HepG2 (cell line): Measurements from ENCODE around the gene PLXNB2. TPM values are rescaled to one million over a fixed set of nuclear protein-coding genes. Genes with fewer than 3 reads are reported as not detected.
A peak's percentile ranks its signal among the peaks of the same experiment; 100 is the strongest.

Source experiments
- ATAC-seq: fragments of 200-7000 bp; cut with Tn5 transposase; 3 replicates; pipeline ENCODE4 v1.9.1; 2020; ENCODE audit warnings: mild to moderate bottlenecking, moderate library complexity
- BruUV-seq: library from RNA; stranded (reverse); fragments of 400-500 nt; replicated peaks from 2 replicates; lab custom pipeline; 2021; lab: Mats Ljungman, UMichigan
- CTCF ChIA-PET: fragments of 300-600 bp; formaldehyde crosslinking; extraction: SDS; loops from one replicate; lab custom pipeline; 2021; ENCODE audit warnings: low total read pairs, inconsistent platforms, low intra/inter-chr PET ratio; lab: Yijun Ruan, JAX
- POLR2A ChIA-PET: fragments of 350-600 bp; sonication (Branson Sonifier 250); formaldehyde crosslinking; loops from one replicate; lab custom pipeline; 2020; ENCODE audit warnings: antibody characterized with exemption, inconsistent platforms; lab: Yijun Ruan, JAX
- DNase-seq: peaks from one replicate; pipeline ENCODE4 v3.0.0-alpha.2; 2015; ENCODE audit warnings: low spot score
- FAIRE-seq: peaks from 3 replicates; lab custom pipeline; 2011; peaks lifted over from hg19 to GRCh38; lab: Jason Lieb, UNC
- H2AFZ ChIP-seq: one replicate; pipeline ENCODE4 v1.6.1; 2011; ENCODE audit warnings: low read length, inconsistent platforms
- H3K27ac ChIP-seq: fragments of 300-600 bp; 3 replicates; pipeline ENCODE4 v1.8.0; 2011; ENCODE audit warnings: mixed run types, mild to moderate bottlenecking, mixed read lengths, low read length, inconsistent platforms; ENCODE audit not compliant: insufficient read depth; ENCODE audit errors: extremely low read length
- H3K27me3 ChIP-seq, 2 experiments: fragments of 200-600 bp in 1 of 2; 2 replicates in 1 of 2; 3 replicates in 1 of 2; pipeline versions ENCODE4 v1.6.0 to v1.8.0; 2011; ENCODE audit warnings: low read length in 2 of 2, mild to moderate bottlenecking in 2 of 2, moderate library complexity in 2 of 2, inconsistent platforms in 1 of 2; ENCODE audit not compliant: insufficient read depth in 2 of 2, control insufficient read depth in 1 of 2
- H3K36me3 ChIP-seq, 2 experiments: fragments of 200-600 bp in 1 of 2; replicated peaks in 1 of 2; 2 replicates in 1 of 2; 3 replicates in 1 of 2; pipeline versions ENCODE4 v1.5.1 to v1.8.0; 2011; ENCODE audit warnings: low read length in 2 of 2, inconsistent platforms in 1 of 2; ENCODE audit not compliant: insufficient read depth in 2 of 2, control insufficient read depth in 1 of 2
- H3K4me1 ChIP-seq: 2 replicates; pipeline ENCODE4 v1.5.1; 2012; ENCODE audit warnings: low read length, inconsistent platforms; ENCODE audit not compliant: insufficient read depth
- H3K4me2 ChIP-seq: 2 replicates; pipeline ENCODE4 v1.6.0; 2011; ENCODE audit warnings: low read depth, low read length, inconsistent platforms
- H3K4me3 ChIP-seq, 3 experiments: fragments of 200-600 bp in 1 of 3; sonication (generic), shearing (Covaris generic) in 1 of 3; replicated peaks in 1 of 3; 2 replicates each; pipeline ENCODE4 v1.5.1; 2011 to 2016; ENCODE audit warnings: low read length in 3 of 3, inconsistent platforms in 2 of 3, low read depth in 2 of 3, mild to moderate bottlenecking in 2 of 3, control low read depth in 1 of 3, mixed read lengths in 1 of 3; ENCODE audit not compliant: insufficient read depth in 1 of 3
- H3K79me2 ChIP-seq: one replicate; pipeline ENCODE4 v1.6.1; 2011; ENCODE audit warnings: low read length, inconsistent platforms; ENCODE audit not compliant: insufficient read depth
- H3K9ac ChIP-seq: 2 replicates; pipeline ENCODE4 v1.6.0; 2011; ENCODE audit warnings: mild to moderate bottlenecking, low read depth, low read length, inconsistent platforms; ENCODE audit not compliant: insufficient read depth
- H3K9me3 ChIP-seq: 2 replicates; pipeline ENCODE4 v1.5.1; 2012; ENCODE audit warnings: mild to moderate bottlenecking, low read length
- H4K20me1 ChIP-seq: 2 replicates; pipeline ENCODE4 v1.6.0; 2011; ENCODE audit warnings: inconsistent platforms, mild to moderate bottlenecking, low read length, moderate library complexity; ENCODE audit not compliant: insufficient read depth
- MXI1 ChIP-seq: IDR thresholded peaks from 3 replicates; pipeline ENCODE4 v1.6.1; 2012; ENCODE audit warnings: low read depth, low read length, inconsistent platforms, borderline replicate concordance
- NFKBIZ ChIP-seq: IDR thresholded peaks from 2 replicates; pipeline ENCODE4 v1.6.1; 2018; ENCODE audit warnings: missing genetic modification reagents, missing compliant biosample characterization
- NR1H2 ChIP-seq: sonication (generic); formaldehyde crosslinking; IDR thresholded peaks from 2 replicates; pipeline ENCODE4 v1.8.1; 2022; ENCODE audit warnings: low read depth, missing genetic modification reagents, borderline replicate concordance
- RXRA ChIP-seq: sonication (generic); formaldehyde crosslinking; IDR thresholded peaks from 2 replicates; pipeline ENCODE4 v1.5.1; 2020; ENCODE audit warnings: missing genetic modification reagents
- TRIM24 ChIP-seq: sonication (generic); formaldehyde crosslinking; IDR thresholded peaks from 2 replicates; pipeline ENCODE4 v1.8.0; 2022; ENCODE audit warnings: mild to moderate bottlenecking, missing genetic modification reagents
- ZNF225 ChIP-seq: sonication (generic); formaldehyde crosslinking; IDR thresholded peaks from 2 replicates; pipeline ENCODE4 v1.4.0; 2020; ENCODE audit warnings: mild to moderate bottlenecking, missing genetic modification reagents
- ZNF24 ChIP-seq: fragments of 450-650 bp; IDR thresholded peaks from 2 replicates; pipeline ENCODE4 v1.6.1; 2017; ENCODE audit warnings: antibody characterized with exemption, mild to moderate bottlenecking
- ZNF614 ChIP-seq: IDR thresholded peaks from 2 replicates; pipeline ENCODE4 v1.6.1; 2018; ENCODE audit warnings: missing biosample characterization, missing genetic modification reagents, inconsistent platforms, borderline replicate concordance
- ZNF747 ChIP-seq: sonication (generic); formaldehyde crosslinking; IDR thresholded peaks from 2 replicates; pipeline ENCODE4 v1.8.1; 2023; ENCODE audit warnings: missing genetic modification reagents, mild to moderate bottlenecking, borderline replicate concordance
- ZNF777 ChIP-seq: sonication (generic); formaldehyde crosslinking; IDR thresholded peaks from 2 replicates; pipeline ENCODE4 v1.4.0; 2020; ENCODE audit warnings: missing genetic modification reagents
- ZSCAN31 ChIP-seq: sonication (generic); formaldehyde crosslinking; IDR thresholded peaks from 2 replicates; pipeline ENCODE4 v1.5.0; 2020; ENCODE audit warnings: low read depth, mild to moderate bottlenecking, missing genetic modification reagents
- WGBS: methylation state at CpG from one replicate; pipeline ENCODE4 v1.1.6; 2017; ENCODE audit warnings: low lambda C conversion rate; 5-methylcytosine and 5-hydroxymethylcytosine counted together
- in situ Hi-C: cut with HindIII; loops from 2 replicates; pipeline ENCODE4 v1.10.0; 2017; ENCODE audit warnings: low pct_unique_long_range_greater_than_20kb; ENCODE audit not compliant: extremely low pct_ligation_motif_present
- intact Hi-C: fragments of 100-400 bp; cut with micrococcal nuclease; formaldehyde crosslinking; loops from one replicate; pipeline ENCODE4 v1.10.0; 2022; ENCODE audit not compliant: unreplicated experiment
- polyA plus RNA-seq, 8 experiments: library from polyadenylated mRNA; depleted of rRNA in 3 of 8; stranded (reverse) in 7 of 8; unstranded in 1 of 8; fragments of >200 nt; fragmentation: Illumina TruSeq in 4 of 8; extraction: Trizol in 4 of 8; gene quantifications; 2 replicates each; pipeline versions ENCODE4 v1.2.1 to v1.2.3, GENCODE V29; 2011 to 2016; ENCODE audit warnings: low read depth in 4 of 8, missing spikeins in 1 of 8, mixed read lengths in 1 of 8; ENCODE audit not compliant: insufficient read depth in 1 of 8
- total RNA-seq, 5 experiments: library from RNA; depleted of rRNA; stranded (reverse); fragments of >200 nt; fragmentation: Illumina TruSeq; extraction: Trizol; gene quantifications; 2 replicates each; pipeline ENCODE4 v1.2.3, GENCODE V29; 2016; ENCODE audit warnings: low read depth in 1 of 5
- TF ChIP-seq, protein P1 (sequence below): sonication (generic); formaldehyde crosslinking; IDR thresholded peaks from 2 replicates; pipeline ENCODE4 v1.4.0; 2020; ENCODE audit warnings: missing genetic modification reagents
- TF ChIP-seq, protein P2 (sequence below): sonication (generic); formaldehyde crosslinking; IDR thresholded peaks from 2 replicates; pipeline ENCODE4 v1.8.1; 2023; ENCODE audit warnings: mild to moderate bottlenecking, moderate library complexity, missing genetic modification reagents

The PLXNB2 gene
- total and polyA plus RNA-seq, 2 of the 13 experiments (the other 11 are each of a cell fraction or from before 2014, with no cell fraction given): 32.6 to 68.9 TPM

DNA sequence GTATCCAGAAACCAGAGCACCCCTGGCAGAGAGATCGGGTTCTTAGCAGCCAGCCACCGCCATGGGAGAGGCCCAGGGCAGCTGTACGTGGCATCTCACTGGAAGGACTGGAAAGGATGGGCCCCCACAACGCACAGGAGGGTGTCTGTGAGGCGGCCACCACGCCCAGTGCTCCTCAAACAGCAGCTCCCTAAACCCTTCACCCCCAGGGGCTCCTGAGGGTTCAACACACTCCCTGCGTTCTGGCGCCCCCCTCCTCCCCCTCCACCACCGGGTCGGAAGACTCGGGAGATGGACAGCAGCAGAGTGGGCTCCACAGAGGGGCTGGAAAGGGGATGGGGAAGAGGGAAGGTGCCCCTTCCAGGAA lies 47.0 kb downstream of the PLXNB2 start:
- Histone ChIP-seq H3K4me3 (peak overlapping the region; percentile 54 to 74 (median 71); a peak in 5 of 6 replicates), H3K79me2 (no peaks in the 10 kb centered on the region), H3K9me3 (no peaks in the 10 kb centered on the region), H3K27me3 (peaks cover 9 to 26% of the 10 kb centered on the region in 2 experiments; a peak in 4 of 5 replicates), H3K27ac (no peak overlapping the region), H3K4me2 (peak overlapping the region; percentile 80), H3K9ac (peak overlapping the region; percentile 61), H2AFZ (no peak overlapping the region), H4K20me1 (no peaks in the 10 kb centered on the region), H3K36me3 (0 out of 5 replicates have a peak, but pooled peaks cover 0 to 3% of the 10 kb centered on the region in 2 experiments), H3K4me1 (peaks cover 43% of the 10 kb centered on the region)
- whole genome bisulfite sequencing: 13% methylated on average over 5 of the region's 11 CpGs
- intact Hi-C loops: no loop called here
- TF ChIP-seq RXRA: no peak
- TF ChIP-seq, protein P1, sequence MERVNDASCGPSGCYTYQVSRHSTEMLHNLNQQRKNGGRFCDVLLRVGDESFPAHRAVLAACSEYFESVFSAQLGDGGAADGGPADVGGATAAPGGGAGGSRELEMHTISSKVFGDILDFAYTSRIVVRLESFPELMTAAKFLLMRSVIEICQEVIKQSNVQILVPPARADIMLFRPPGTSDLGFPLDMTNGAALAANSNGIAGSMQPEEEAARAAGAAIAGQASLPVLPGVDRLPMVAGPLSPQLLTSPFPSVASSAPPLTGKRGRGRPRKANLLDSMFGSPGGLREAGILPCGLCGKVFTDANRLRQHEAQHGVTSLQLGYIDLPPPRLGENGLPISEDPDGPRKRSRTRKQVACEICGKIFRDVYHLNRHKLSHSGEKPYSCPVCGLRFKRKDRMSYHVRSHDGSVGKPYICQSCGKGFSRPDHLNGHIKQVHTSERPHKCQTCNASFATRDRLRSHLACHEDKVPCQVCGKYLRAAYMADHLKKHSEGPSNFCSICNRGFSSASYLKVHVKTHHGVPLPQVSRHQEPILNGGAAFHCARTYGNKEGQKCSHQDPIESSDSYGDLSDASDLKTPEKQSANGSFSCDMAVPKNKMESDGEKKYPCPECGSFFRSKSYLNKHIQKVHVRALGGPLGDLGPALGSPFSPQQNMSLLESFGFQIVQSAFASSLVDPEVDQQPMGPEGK (CRISPR knock-in tag): 0 out of 2 replicates have a peak, but pooled peaks have one; percentile 4
- DNase-seq: no peak
- POLR2A ChIA-PET: interaction anchor here (1.4 to 2.4 kb wide), 4 partner anchors 9 to 46 kb away, joined by 4 to 10 read pairs (median 7); partner anchors contain the start of genes HDAC10 and PLXNB2
- no peak; the same call in 2 of the 3 replicates for ATAC-seq
- BruUV-seq: no TSS peak
- in situ Hi-C loops: no loop called here
- CTCF ChIA-PET: interaction anchor here (1.0 kb wide), 1 partner anchor 16 kb away, joined by 3 read pairs; no protein-coding TSS in a partner anchor
- no peak for FAIRE-seq

DNA sequence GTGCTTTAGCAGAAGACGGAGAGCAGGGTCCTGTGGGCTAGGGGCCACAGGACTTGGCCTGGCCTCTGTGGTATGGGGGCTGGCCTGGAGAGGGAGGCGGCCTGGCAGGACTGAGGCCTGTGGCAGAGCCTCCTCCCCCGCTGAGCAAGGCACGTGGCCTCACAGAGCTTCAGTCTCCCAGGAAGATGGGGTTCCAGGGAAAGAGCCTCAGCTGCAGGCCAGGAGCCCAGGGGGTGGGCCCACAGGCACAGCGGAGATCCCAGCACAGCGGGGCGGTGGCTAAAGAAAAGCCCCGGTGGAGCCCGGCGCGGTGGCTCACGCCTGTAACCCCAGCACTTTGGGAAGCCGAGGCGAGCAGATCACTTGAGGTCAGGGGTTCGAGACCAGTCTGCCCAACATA lies 48.1 kb downstream of the PLXNB2 start:
- H3K4me2 ChIP-seq: no peak overlapping the region
- in situ Hi-C loops: no loop called here
- DNase-seq (no peak), ATAC-seq (no peak), FAIRE-seq (no peak)
- no peaks in the 10 kb centered on the region for H3K79me2 ChIP-seq
- H3K4me3 ChIP-seq: no peak overlapping the region
- no peaks in the 10 kb centered on the region for H4K20me1 ChIP-seq
- H2AFZ ChIP-seq: no peak overlapping the region
- ChIA-PET CTCF (no interaction called here), POLR2A (interaction anchor here (1.1 kb wide), 1 partner anchor 8 kb away, joined by 3 read pairs; the partner anchor contains the start of gene HDAC10)
- intact Hi-C loops: no loop called here
- H3K4me1 ChIP-seq: peaks cover 43% of the 10 kb centered on the region
- peaks cover 8 to 16% of the 10 kb centered on the region in 2 experiments; a peak in 4 of 5 replicates for H3K27me3 ChIP-seq
- H3K27ac ChIP-seq: no peak overlapping the region
- WGBS: 95% methylated on average over 14 of the region's 15 CpGs
- no peak overlapping the region for H3K9ac ChIP-seq
- H3K9me3 ChIP-seq: no peaks in the 10 kb centered on the region
- BruUV-seq: no TSS peak
- H3K36me3 ChIP-seq: peaks cover 3% of the 10 kb centered on the region in 2 experiments; a peak in 1 of 5 replicates
- TF ChIP-seq NFKBIZ (CRISPR knock-in tag): no peak
- TF ChIP-seq ZNF614 (CRISPR knock-in tag): no peak
- no peak for TF ChIP-seq ZNF777 (CRISPR knock-in tag)
- TF ChIP-seq, protein P1 (CRISPR knock-in tag): no peak
- TF ChIP-seq, protein P2, sequence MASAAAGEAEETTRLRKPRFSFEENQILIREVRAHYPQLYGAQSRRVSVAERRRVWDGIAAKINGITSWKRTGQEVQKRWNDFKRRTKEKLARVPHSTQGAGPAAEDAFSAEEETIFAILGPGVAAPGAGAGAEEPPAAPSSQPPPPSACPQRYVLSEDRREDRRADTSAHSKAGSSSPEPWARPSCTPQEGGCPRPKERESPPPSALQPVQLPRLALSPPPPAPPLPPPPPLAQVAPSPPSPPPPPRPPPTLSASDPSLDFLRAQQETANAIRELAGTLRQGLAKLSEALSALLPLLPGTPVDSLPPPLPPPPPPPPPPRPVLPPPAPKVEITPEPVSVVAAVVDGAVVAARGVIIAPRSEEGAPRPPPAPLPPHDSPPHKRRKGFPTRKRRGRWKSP (CRISPR knock-in tag): no peak
- no peak for TF ChIP-seq ZNF747 (CRISPR knock-in tag)
- no peak for TF ChIP-seq NR1H2 (CRISPR knock-in tag)
- no peak for TF ChIP-seq MXI1
- no peak for TF ChIP-seq TRIM24 (CRISPR knock-in tag)
- TF ChIP-seq ZSCAN31 (CRISPR knock-in tag): no peak
- no peak for TF ChIP-seq ZNF225
- no peak for TF ChIP-seq ZNF24
